ENCODE results near the gene CPSF2.
A peak's percentile ranks its signal among the peaks of the same experiment; 100 is the strongest.

The CPSF2 gene

DNA sequence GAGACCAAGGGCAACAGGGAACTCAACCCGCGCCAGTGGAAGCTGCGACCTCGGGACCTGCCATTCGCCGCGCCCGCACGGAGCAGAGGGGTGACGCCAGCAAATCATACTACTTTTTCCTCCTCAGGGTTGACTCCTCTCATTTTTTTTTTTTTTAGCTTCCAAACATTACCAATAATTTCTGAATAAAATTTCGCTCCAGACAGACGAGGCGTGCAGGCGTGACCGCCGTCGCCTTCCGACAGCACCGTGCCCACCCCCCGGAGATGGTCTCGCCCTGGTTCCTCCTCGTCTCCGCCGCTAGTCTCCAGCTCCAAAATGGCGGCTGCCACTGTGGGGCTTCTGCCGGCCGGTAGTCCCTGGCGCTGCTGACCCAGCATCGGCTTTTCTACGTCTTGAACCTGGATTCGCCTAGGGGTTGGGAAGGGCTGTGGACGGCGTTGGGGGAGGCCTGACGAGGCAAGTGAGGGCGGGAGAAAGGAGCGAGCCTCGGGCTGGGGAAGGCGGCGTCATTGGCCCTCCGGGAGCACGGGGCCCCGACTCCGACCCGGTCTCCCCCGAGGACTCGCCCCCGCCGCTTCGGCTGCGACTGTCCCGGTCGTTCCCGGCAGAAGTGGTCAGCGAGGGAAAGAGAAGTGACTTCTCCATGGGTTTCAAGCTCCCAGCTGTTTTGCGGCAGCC, at the start of gene CPSF2, which contains the start of gene NDUFB1:
Gene CPSF2 (plus strand): TSS at position 300 of the 681 bp plus-strand sequence. CDS start 9,016 bp downstream, outside the sequence.
Gene NDUFB1 (minus strand): TSS at position 37 of the 681 bp plus-strand sequence. CDS start 4,069 bp downstream, outside the sequence.
- no peak for TF ChIP-seq CTCF (IDR thresholded peaks at IDR 0.05; ENCODE audit: extremely low read depth, missing control alignments)

DNA sequence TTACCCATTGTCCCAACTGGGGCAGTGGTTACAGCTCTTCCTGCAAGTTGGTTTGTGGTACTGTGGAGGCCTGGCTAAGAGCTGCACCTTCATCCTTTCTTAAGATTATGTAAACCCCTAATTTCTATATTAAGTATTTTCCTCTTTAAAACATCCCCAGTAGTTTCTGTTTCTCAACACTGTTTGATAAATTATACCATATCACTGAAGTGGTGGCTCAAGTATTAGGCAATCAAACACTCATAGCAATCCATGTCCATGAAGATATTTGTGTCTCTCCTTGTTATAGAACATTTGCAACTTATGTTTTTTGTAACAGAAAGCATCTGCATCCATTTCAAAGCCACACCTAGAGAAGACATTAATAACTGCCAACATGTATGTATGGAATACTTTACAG, 47.2 kb upstream of the CPSF2 start:
- TF ChIP-seq CTCF (IDR thresholded peaks at IDR 0.05; ENCODE audit: extremely low read depth, missing control alignments): no peak
- no peak for DNase-seq (ENCODE audit: low spot score)

More for the DNA sequence above, at the start of gene CPSF2, which contains the start of gene NDUFB1:
- peak; percentile 88 for DNase-seq (ENCODE audit: low spot score)

DNA sequence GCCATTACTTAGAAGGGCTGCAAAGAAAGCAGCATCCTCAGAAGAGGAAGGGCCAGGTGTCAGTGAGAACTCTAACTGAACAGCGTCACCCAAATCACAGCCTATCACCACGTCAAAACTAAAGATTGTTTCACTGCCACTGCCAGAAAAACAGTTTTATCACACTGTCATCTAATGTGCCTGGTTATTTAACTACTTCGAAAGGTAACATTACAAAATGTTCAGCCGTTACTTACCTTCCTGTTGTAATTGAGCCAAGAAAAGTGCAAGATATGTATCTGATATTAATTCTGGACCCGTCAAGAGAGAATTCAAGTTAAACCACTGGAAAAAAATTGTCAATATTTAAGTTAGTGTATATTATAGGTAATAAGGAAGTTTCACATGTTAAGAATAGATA, 33.3 kb upstream of the CPSF2 start:
- no peak for DNase-seq (ENCODE audit: low spot score)
- no peak for TF ChIP-seq CTCF (IDR thresholded peaks at IDR 0.05; ENCODE audit: extremely low read depth, missing control alignments)

DNA sequence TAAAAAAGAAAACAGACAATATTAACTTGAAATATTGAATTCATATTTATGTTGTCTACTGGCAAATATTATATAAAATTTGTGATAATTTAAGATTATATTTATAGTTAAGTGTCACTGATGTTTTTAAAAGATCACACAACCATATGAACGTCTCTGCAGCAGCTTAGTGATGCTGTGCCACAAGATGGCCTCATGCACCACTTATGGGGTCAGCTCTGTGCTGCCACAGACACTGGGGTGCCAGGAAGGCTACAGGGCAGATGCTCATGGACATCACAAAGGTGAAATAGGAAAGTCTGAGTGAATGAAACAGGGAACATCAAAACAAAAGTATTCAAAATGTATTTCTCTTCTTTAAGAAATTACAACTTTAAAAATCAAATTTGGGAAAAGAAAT, 28.4 kb upstream of the CPSF2 start:
- no peak for DNase-seq (ENCODE audit: low spot score)
- TF ChIP-seq CTCF (IDR thresholded peaks at IDR 0.05; ENCODE audit: extremely low read depth, missing control alignments): peak; percentile 1

DNA sequence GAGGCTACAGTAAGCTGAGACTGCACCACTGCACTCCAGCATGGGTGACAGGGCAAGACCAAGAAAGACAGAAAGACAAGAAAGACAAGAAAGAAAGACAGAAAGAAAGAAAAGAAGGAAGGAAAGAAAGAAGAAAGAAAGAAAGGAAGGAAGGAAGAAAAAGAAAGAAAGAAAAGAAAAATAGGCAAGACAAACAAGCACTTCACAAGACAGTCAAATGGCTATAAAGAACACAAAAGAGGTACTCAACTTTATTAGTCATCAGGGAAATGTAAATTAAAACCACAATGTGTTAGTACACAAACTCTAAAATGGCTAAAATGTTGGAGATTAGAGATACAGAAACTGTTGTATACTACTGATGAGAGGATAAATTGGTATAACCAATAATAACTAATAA, 22.0 kb upstream of the CPSF2 start:
- TF ChIP-seq CTCF (IDR thresholded peaks at IDR 0.05; ENCODE audit: extremely low read depth, missing control alignments): no peak
- DNase-seq (ENCODE audit: low spot score): no peak

DNA sequence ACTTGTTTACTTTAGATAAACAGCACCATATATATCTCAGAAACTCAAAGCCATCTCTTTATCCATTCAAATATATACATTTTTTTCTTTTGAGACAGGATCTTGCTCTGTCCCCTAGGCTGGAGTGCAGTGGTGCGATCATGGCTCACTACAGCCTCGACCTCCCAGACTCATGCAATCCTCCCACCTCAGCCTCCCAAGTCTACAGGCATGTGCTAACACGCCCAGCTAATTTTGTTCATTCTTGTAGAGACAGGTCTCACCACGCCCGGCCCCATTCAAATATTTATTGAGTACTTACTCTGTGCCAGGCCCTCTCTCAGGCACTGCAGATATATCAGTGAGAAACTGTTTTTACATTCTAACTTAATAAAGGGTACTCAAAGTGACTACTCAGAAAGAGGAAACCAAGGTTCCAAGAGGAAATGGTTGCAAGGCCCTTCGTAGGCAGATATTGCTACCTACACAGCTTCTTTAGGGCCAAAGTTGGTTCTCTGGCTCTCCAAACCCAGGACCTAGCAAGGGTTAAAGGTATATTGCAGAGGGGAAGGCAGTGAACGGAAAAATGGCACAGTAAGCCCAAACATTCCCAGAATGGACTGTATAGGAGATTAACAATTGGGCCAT, 18.3 kb upstream of the CPSF2 start:
- TF ChIP-seq CTCF (IDR thresholded peaks at IDR 0.05; ENCODE audit: extremely low read depth, missing control alignments): no peak
- DNase-seq (ENCODE audit: low spot score): no peak
